ENCODE measurements around the gene SORCS2. TPM values are rescaled to one million over a fixed set of nuclear protein-coding genes. Genes with fewer than 3 reads are reported as not detected.
A peak's percentile ranks its signal among the peaks of the same experiment; 100 is the strongest.

SORCS2 gene
- total and polyA plus RNA-seq, 2 of the 4 experiments (the other 2 are of a cell fraction), result 0.36 to 0.62 TPM

DNA sequence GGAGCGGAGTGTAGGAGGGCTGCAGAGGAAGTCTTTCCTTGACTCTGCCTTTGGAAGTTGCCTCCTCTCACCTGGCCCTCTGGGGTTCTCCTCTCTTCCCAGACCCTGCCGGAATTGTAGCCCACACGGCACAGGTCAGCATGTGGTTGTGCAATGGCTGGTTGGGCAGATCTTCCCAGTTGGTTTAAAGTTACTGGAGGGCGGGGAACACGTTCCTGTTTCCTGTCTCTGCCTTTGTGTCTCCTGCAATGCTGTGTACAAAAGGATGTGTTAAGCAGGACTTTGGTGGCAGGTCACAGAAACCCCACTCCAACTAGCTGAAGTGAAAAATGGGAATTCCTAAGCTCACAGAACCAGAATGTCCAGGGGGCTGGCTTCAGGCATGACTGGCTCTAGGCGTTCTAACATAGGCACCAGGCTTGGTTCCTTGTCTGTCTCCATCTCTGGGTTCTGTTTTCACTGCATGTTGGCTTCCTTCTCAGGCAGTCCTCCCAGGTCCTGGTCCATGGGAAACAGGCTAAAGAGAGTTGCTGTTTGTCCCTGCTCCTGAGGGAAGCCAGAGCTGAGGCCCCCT, 19.9 kb downstream of the SORCS2 start:
- in situ Hi-C loops (cut with MboI; ENCODE audit: low sequenced_read_pairs) (no loop called here), intact Hi-C loops (cut with micrococcal nuclease) (no loop called here), dilution Hi-C loops (cut with HindIII; ENCODE audit: low sequenced_read_pairs, unreplicated experiment) (no loop called here)
- Histone ChIP-seq H3K9me1 (ENCODE audit: insufficient read depth, low read length) (peaks cover 4% of the 10 kb centered on the region), H3K4me3 (ENCODE audit: insufficient read depth, low read depth, low read length) (no peak overlapping the region), H2BK15ac (ENCODE audit: low read depth, low read length) (0 out of 3 replicates have a peak overlapping the region, but pooled peaks have one; percentile 60), H4K8ac (ENCODE audit: low read depth in 2 of 2, low read length in 2 of 2) (no peak overlapping the region), H2BK120ac (ENCODE audit: low read depth, low read length) (peak overlapping the region; percentile 32; the same call in 1 of the 2 replicates), H2BK20ac (ENCODE audit: low read depth, low read length) (no peak overlapping the region; the same call in 1 of the 2 replicates), H2AK9ac (replicated peaks; ENCODE audit: low read depth, low read length, poor library complexity) (no peak overlapping the region), H2AFZ (replicated peaks; ENCODE audit: low read length, poor library complexity) (no peak overlapping the region), H3K9ac (ENCODE audit: low read depth, low read length) (no peak overlapping the region), H3K79me1 (ENCODE audit: low read depth in 1 of 2, low read length in 2 of 2) (no peaks in the 10 kb centered on the region), H3K23ac (ENCODE audit: low read depth, low read length) (no peak overlapping the region), H3K4me2 (ENCODE audit: low read depth, low read length) (no peak overlapping the region), H3K14ac (replicated peaks; ENCODE audit: low read depth, low read length) (no peak overlapping the region), H4K20me1 (ENCODE audit: insufficient read depth, low read length) (no peaks in the 10 kb centered on the region), H3K27me3 (ENCODE audit: control insufficient read depth, insufficient read depth, low read length) (no peaks in the 10 kb centered on the region), H3K18ac (ENCODE audit: low read depth, low read length) (no peak overlapping the region), H3K27ac (ENCODE audit: insufficient read depth, low read length) (no peak overlapping the region), H4K91ac (ENCODE audit: insufficient read depth, low read depth, low read length) (no peak overlapping the region), H3K9me3 (ENCODE audit: control insufficient read depth, insufficient read depth, low read length) (peaks cover 11% of the 10 kb centered on the region), H4K5ac (ENCODE audit: low read depth, low read length) (no peak overlapping the region), H3K4ac (ENCODE audit: low read depth, low read length) (no peak overlapping the region), H3K56ac (ENCODE audit: extremely low read depth, insufficient read depth, low read length) (no peak overlapping the region), H3K4me1 (ENCODE audit: control insufficient read depth, insufficient read depth, low read length) (peaks cover 16% of the 10 kb centered on the region), H2BK5ac (ENCODE audit: low read depth, low read length, poor library complexity, severe bottlenecking) (no peak overlapping the region), H2AK5ac (ENCODE audit: low read depth, low read length) (0 out of 2 replicates have a peak overlapping the region, but pooled peaks have one; percentile 13), H3K36me3 (ENCODE audit: control insufficient read depth, insufficient read depth, low read length) (no peaks in the 10 kb centered on the region)
- WGBS, 2 experiments (ENCODE audit: extremely low coverage in 2 of 2, insufficient read length in 1 of 2), result no CpG with 5 or more reads among the region's 6 CpGs
- ChIA-PET CTCF (no interaction called here), POLR2A (ENCODE audit: unreplicated experiment) (no interaction called here)
- ATAC-seq (ENCODE audit: low read depth), result no peak
- DNase-seq, result no peak
- BruUV-seq (replicated peaks), result no TSS peak
- TF ChIP-seq MXI1 (IDR thresholded peaks at IDR 0.05; ENCODE audit: borderline replicate concordance, low read depth, low read length) (no peak), CEBPB (IDR thresholded peaks at IDR 0.05; ENCODE audit: low read depth, low read length) (peak; percentile 52)
